HEK293 (cell line): Measurements from ENCODE around the gene PTX3.

ENCODE experiments used
- BCL11A ChIP-seq: fragments of 450-650 bp; formaldehyde crosslinking; IDR thresholded peaks from 2 replicates; pipeline ENCODE4 v1.5.1; 2016; ENCODE audit warnings: low read depth, missing biosample characterization, missing genetic modification characterization
- GLI2 ChIP-seq: fragments of 450-650 bp; formaldehyde crosslinking; IDR thresholded peaks from 2 replicates; pipeline ENCODE4; 2017; ENCODE audit warnings: missing biosample characterization, missing genetic modification characterization, low read depth, borderline replicate concordance
- KLF9 ChIP-seq: fragments of 450-650 bp; formaldehyde crosslinking; IDR thresholded peaks from 2 replicates; pipeline ENCODE4 v1.5.1; 2016; ENCODE audit warnings: missing biosample characterization, missing genetic modification characterization, low read depth
- WT1 ChIP-seq: fragments of 450-650 bp; formaldehyde crosslinking; IDR thresholded peaks from 2 replicates; pipeline ENCODE4 v1.5.1; 2016; ENCODE audit warnings: missing biosample characterization, missing genetic modification characterization
- ZBTB1 ChIP-seq: fragments of 450-650 bp; formaldehyde crosslinking; IDR thresholded peaks from 2 replicates; pipeline ENCODE4 v1.5.1; 2016; ENCODE audit warnings: missing biosample characterization, missing genetic modification characterization
- ZBTB11 ChIP-seq: fragments of 450-650 bp; formaldehyde crosslinking; conservative IDR thresholded peaks from 2 replicates; pipeline ENCODE4 v1.5.1; 2016; ENCODE audit warnings: low read depth, missing biosample characterization, missing genetic modification characterization
- ZBTB17 ChIP-seq: fragments of 450-650 bp; formaldehyde crosslinking; IDR thresholded peaks from 2 replicates; pipeline ENCODE4 v1.5.1; 2016; ENCODE audit warnings: missing biosample characterization, missing genetic modification characterization
- ZFP69B ChIP-seq: fragments of 450-650 bp; formaldehyde crosslinking; IDR thresholded peaks from 2 replicates; pipeline ENCODE4 v1.5.1; 2016; ENCODE audit warnings: missing biosample characterization, missing genetic modification characterization
- ZNF10 ChIP-seq: fragments of 450-650 bp; formaldehyde crosslinking; IDR thresholded peaks from 2 replicates; pipeline ENCODE4 v1.5.1; 2017; ENCODE audit warnings: missing biosample characterization, missing genetic modification characterization
- ZNF146 ChIP-seq: fragments of 450-650 bp; formaldehyde crosslinking; IDR thresholded peaks from 2 replicates; pipeline ENCODE4 v1.5.1; 2016; ENCODE audit warnings: missing biosample characterization, missing genetic modification characterization
- ZNF155 ChIP-seq: fragments of 450-650 bp; formaldehyde crosslinking; IDR thresholded peaks from 2 replicates; pipeline ENCODE4 v1.5.1; 2016; ENCODE audit warnings: missing biosample characterization, missing genetic modification characterization
- ZNF174 ChIP-seq: fragments of 450-650 bp; formaldehyde crosslinking; IDR thresholded peaks from 2 replicates; pipeline ENCODE4 v1.5.0; 2017; ENCODE audit warnings: missing biosample characterization, mild to moderate bottlenecking, missing genetic modification characterization
- ZNF221 ChIP-seq: fragments of 450-650 bp; formaldehyde crosslinking; IDR thresholded peaks from 2 replicates; pipeline ENCODE4 v1.5.1; 2017; ENCODE audit warnings: missing biosample characterization, missing genetic modification characterization, borderline replicate concordance
- ZNF274 ChIP-seq, 2 experiments: fragments of 200-500 bp in 1 of 2; fragments of 450-650 bp in 1 of 2; sonication (Bioruptor generic) in 1 of 2; formaldehyde crosslinking in 1 of 2; IDR thresholded peaks; 2 replicates each; pipeline versions ENCODE4 v1.5.1 to v1.6.1; 2014 to 2016; ENCODE audit warnings: borderline replicate concordance in 1 of 2, inconsistent platforms in 1 of 2, low read length in 1 of 2, missing biosample characterization in 1 of 2, missing genetic modification characterization in 1 of 2
- ZNF391 ChIP-seq: fragments of 450-650 bp; formaldehyde crosslinking; IDR thresholded peaks from 2 replicates; pipeline ENCODE4 v1.5.1; 2016; ENCODE audit warnings: low read depth, missing biosample characterization, missing genetic modification characterization, borderline replicate concordance
- ZNF394 ChIP-seq: fragments of 450-650 bp; formaldehyde crosslinking; IDR thresholded peaks from 2 replicates; pipeline ENCODE4 v1.5.1; 2016; ENCODE audit warnings: missing biosample characterization, missing genetic modification characterization, mild to moderate bottlenecking, moderate library complexity, borderline replicate concordance
- ZNF398 ChIP-seq: fragments of 450-650 bp; formaldehyde crosslinking; IDR thresholded peaks from 2 replicates; pipeline ENCODE4 v1.5.1; 2017; ENCODE audit warnings: missing biosample characterization, missing genetic modification characterization
- ZNF510 ChIP-seq: fragments of 450-650 bp; formaldehyde crosslinking; IDR thresholded peaks from 2 replicates; pipeline ENCODE4 v1.5.1; 2018; ENCODE audit warnings: mild to moderate bottlenecking, missing genetic modification characterization, missing biosample characterization; ENCODE audit not compliant: insufficient replicate concordance
- ZNF521 ChIP-seq: fragments of 450-650 bp; formaldehyde crosslinking; IDR thresholded peaks from 2 replicates; pipeline ENCODE4 v1.5.1; 2017; ENCODE audit warnings: missing biosample characterization, mild to moderate bottlenecking, missing genetic modification characterization
- ZNF530 ChIP-seq: fragments of 450-650 bp; formaldehyde crosslinking; IDR thresholded peaks from 2 replicates; pipeline ENCODE4 v1.5.1; 2016; ENCODE audit warnings: low read depth, missing biosample characterization, missing genetic modification characterization
- ZNF571 ChIP-seq: fragments of 450-650 bp; formaldehyde crosslinking; IDR thresholded peaks from 2 replicates; pipeline ENCODE4 v1.5.0; 2017; ENCODE audit warnings: missing biosample characterization, missing genetic modification characterization
- ZNF654 ChIP-seq: fragments of 450-650 bp; formaldehyde crosslinking; IDR thresholded peaks from 2 replicates; pipeline ENCODE4 v1.5.1; 2016; ENCODE audit warnings: low read depth, missing biosample characterization, missing genetic modification characterization
- ZNF768 ChIP-seq: fragments of 450-650 bp; formaldehyde crosslinking; IDR thresholded peaks from 2 replicates; pipeline ENCODE4 v1.5.1; 2018; ENCODE audit warnings: missing biosample characterization, mild to moderate bottlenecking, missing genetic modification characterization
- ZNF843 ChIP-seq: fragments of 450-650 bp; formaldehyde crosslinking; IDR thresholded peaks from 2 replicates; pipeline ENCODE4 v1.5.1; 2016; ENCODE audit warnings: missing biosample characterization, missing genetic modification characterization
- TF ChIP-seq, protein P1 (sequence below): fragments of 450-650 bp; formaldehyde crosslinking; IDR thresholded peaks from 2 replicates; pipeline ENCODE4 v1.5.1; 2016; ENCODE audit warnings: missing biosample characterization, missing genetic modification characterization
- TF ChIP-seq, protein P2 (sequence below): fragments of 450-650 bp; formaldehyde crosslinking; IDR thresholded peaks from 2 replicates; pipeline ENCODE4 v1.5.1; 2016; ENCODE audit warnings: missing biosample characterization, missing genetic modification characterization
- TF ChIP-seq, protein P3 (sequence below): fragments of 450-650 bp; formaldehyde crosslinking; IDR thresholded peaks from 2 replicates; pipeline ENCODE4 v1.5.1; 2016; ENCODE audit warnings: missing biosample characterization, missing genetic modification characterization

Gene PTX3

GRCh38 chr3:157477441-157477840 is 40.8 kb downstream of the PTX3 start (continued):
- TF ChIP-seq ZBTB11 (tag by site-specific recombination) (no peak), BCL11A (0 out of 2 replicates have a peak, but pooled peaks have one; percentile 26), ZNF274 (IDR thresholded peaks at IDR 0.05; ENCODE audit: low read length) (no peak), ZNF274 (tag by site-specific recombination; IDR thresholded peaks at IDR 0.05; ENCODE audit: borderline replicate concordance) (no peak), ZNF398 (tag by site-specific recombination) (peak; percentile 71), ZNF394 (tag by site-specific recombination) (peak; percentile 67; the same call in 1 of the 2 replicates), ZNF174 (tag by site-specific recombination) (0 out of 2 replicates have a peak, but pooled peaks have one; percentile 30), ZNF10 (tag by site-specific recombination) (peak; percentile 64; the same call in 1 of the 2 replicates), ZNF391 (peak; percentile 53; the same call in 1 of the 2 replicates), ZBTB1 (tag by site-specific recombination) (0 out of 2 replicates have a peak, but pooled peaks have one; percentile 58), ZNF654 (tag by site-specific recombination) (peak; percentile 9; the same call in 1 of the 2 replicates), ZNF530 (tag by site-specific recombination) (no peak), ZNF146 (tag by site-specific recombination) (peak; percentile 58), KLF9 (peak; percentile 22; the same call in 1 of the 2 replicates), ZNF768 (tag by site-specific recombination) (no peak), ZBTB17 (tag by site-specific recombination) (0 out of 2 replicates have a peak, but pooled peaks have one; percentile 17), ZFP69B (tag by site-specific recombination) (peak; percentile 47; the same call in 1 of the 2 replicates), GLI2 (tag by site-specific recombination) (peak; percentile 93), WT1 (no peak), ZNF521 (tag by site-specific recombination) (no peak), ZNF510 (no peak), ZNF843 (peak; percentile 94), ZNF221 (no peak), ZNF571 (no peak), ZNF155 (tag by site-specific recombination) (no peak)
- TF ChIP-seq, protein P1, sequence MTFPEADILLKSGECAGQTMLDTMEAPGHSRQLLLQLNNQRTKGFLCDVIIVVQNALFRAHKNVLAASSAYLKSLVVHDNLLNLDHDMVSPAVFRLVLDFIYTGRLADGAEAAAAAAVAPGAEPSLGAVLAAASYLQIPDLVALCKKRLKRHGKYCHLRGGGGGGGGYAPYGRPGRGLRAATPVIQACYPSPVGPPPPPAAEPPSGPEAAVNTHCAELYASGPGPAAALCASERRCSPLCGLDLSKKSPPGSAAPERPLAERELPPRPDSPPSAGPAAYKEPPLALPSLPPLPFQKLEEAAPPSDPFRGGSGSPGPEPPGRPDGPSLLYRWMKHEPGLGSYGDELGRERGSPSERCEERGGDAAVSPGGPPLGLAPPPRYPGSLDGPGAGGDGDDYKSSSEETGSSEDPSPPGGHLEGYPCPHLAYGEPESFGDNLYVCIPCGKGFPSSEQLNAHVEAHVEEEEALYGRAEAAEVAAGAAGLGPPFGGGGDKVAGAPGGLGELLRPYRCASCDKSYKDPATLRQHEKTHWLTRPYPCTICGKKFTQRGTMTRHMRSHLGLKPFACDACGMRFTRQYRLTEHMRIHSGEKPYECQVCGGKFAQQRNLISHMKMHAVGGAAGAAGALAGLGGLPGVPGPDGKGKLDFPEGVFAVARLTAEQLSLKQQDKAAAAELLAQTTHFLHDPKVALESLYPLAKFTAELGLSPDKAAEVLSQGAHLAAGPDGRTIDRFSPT (tag by site-specific recombination) = peak; percentile 73
- TF ChIP-seq, protein P2, sequence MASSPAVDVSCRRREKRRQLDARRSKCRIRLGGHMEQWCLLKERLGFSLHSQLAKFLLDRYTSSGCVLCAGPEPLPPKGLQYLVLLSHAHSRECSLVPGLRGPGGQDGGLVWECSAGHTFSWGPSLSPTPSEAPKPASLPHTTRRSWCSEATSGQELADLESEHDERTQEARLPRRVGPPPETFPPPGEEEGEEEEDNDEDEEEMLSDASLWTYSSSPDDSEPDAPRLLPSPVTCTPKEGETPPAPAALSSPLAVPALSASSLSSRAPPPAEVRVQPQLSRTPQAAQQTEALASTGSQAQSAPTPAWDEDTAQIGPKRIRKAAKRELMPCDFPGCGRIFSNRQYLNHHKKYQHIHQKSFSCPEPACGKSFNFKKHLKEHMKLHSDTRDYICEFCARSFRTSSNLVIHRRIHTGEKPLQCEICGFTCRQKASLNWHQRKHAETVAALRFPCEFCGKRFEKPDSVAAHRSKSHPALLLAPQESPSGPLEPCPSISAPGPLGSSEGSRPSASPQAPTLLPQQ (tag by site-specific recombination) = peak; percentile 68
- TF ChIP-seq, protein P3, sequence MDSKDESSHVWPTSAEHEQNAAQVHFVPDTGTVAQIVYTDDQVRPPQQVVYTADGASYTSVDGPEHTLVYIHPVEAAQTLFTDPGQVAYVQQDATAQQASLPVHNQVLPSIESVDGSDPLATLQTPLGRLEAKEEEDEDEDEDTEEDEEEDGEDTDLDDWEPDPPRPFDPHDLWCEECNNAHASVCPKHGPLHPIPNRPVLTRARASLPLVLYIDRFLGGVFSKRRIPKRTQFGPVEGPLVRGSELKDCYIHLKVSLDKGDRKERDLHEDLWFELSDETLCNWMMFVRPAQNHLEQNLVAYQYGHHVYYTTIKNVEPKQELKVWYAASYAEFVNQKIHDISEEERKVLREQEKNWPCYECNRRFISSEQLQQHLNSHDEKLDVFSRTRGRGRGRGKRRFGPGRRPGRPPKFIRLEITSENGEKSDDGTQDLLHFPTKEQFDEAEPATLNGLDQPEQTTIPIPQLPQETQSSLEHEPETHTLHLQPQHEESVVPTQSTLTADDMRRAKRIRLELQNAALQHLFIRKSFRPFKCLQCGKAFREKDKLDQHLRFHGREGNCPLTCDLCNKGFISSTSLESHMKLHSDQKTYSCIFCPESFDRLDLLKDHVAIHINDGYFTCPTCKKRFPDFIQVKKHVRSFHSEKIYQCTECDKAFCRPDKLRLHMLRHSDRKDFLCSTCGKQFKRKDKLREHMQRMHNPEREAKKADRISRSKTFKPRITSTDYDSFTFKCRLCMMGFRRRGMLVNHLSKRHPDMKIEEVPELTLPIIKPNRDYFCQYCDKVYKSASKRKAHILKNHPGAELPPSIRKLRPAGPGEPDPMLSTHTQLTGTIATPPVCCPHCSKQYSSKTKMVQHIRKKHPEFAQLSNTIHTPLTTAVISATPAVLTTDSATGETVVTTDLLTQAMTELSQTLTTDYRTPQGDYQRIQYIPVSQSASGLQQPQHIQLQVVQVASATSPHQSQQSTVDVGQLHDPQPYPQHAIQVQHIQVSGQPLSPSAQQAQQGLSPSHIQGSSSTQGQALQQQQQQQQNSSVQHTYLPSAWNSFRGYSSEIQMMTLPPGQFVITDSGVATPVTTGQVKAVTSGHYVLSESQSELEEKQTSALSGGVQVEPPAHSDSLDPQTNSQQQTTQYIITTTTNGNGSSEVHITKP (tag by site-specific recombination) = peak; percentile 54; the same call in 1 of the 2 replicates
